PC-9 (cell line): Measurements from ENCODE around the gene HSPG2. TPM values are rescaled to one million over a fixed set of nuclear protein-coding genes. Genes with fewer than 3 reads are reported as not detected.
A peak's percentile ranks its signal among the peaks of the same experiment; 100 is the strongest.

Source experiments
- BruUV-seq: library from RNA; stranded (reverse); fragments of 400-500 nt; replicated peaks from 2 replicates; lab custom pipeline; 2021; lab: Mats Ljungman, UMichigan
- CTCF ChIA-PET: fragments of 300-600 bp; sonication (Branson Sonifier 250); formaldehyde crosslinking; loops from one replicate; lab custom pipeline; 2022; ENCODE audit warnings: antibody characterized with exemption; lab: Charles Lee
- POLR2A ChIA-PET: fragments of 300-600 bp; sonication (Branson Sonifier 250); formaldehyde crosslinking; loops from one replicate; lab custom pipeline; 2022; ENCODE audit warnings: antibody characterized with exemption; ENCODE audit not compliant: unreplicated experiment; lab: Charles Lee
- DNase-seq, 2 experiments: peaks; one replicate each; pipeline versions ENCODE4 v3.0.0 to v3.0.0-alpha.2; 2015 to 2022; ENCODE audit warnings: mixed read lengths in 1 of 2
- H2AFZ ChIP-seq: fragments of 200-600 bp; sonication (generic); 2 replicates; pipeline ENCODE4 v1.8.1; 2017; ENCODE audit warnings: antibody characterized with exemption
- H3F3A ChIP-seq: fragments of 200-600 bp; sonication (generic); 2 replicates; pipeline ENCODE4 v1.8.1; 2017; ENCODE audit warnings: antibody characterized with exemption, mild to moderate bottlenecking, low read depth; ENCODE audit not compliant: insufficient read depth
- H3K27ac ChIP-seq: fragments of 200-600 bp; sonication (generic); 2 replicates; pipeline ENCODE4 v1.6.1; 2016; ENCODE audit warnings: mixed run types
- H3K27me3 ChIP-seq: fragments of 200-600 bp; sonication (generic); 2 replicates; pipeline ENCODE4 v1.6.1; 2016; ENCODE audit warnings: low read depth, mixed run types; ENCODE audit not compliant: insufficient read depth
- H3K36me3 ChIP-seq: fragments of 200-600 bp; sonication (generic); 2 replicates; pipeline ENCODE4 v1.6.1; 2016; ENCODE audit warnings: low read depth, mixed run types
- H3K4me1 ChIP-seq: fragments of 200-600 bp; sonication (generic); replicated peaks from 2 replicates; pipeline ENCODE4 v1.6.1; 2016; ENCODE audit warnings: mixed run types; ENCODE audit not compliant: insufficient read depth
- H3K4me2 ChIP-seq: fragments of 200-600 bp; sonication (generic); 2 replicates; pipeline ENCODE4 v1.6.1; 2017; ENCODE audit warnings: mixed run types
- H3K4me3 ChIP-seq: fragments of 200-600 bp; sonication (generic); 2 replicates; pipeline ENCODE4 v1.6.1; 2016; ENCODE audit warnings: mixed run types
- H3K79me2 ChIP-seq: fragments of 200-600 bp; sonication (generic); 2 replicates; pipeline ENCODE4 v1.6.1; 2017; ENCODE audit warnings: low read depth, mixed run types
- H3K9me2 ChIP-seq: fragments of 200-600 bp; sonication (generic); 2 replicates; pipeline ENCODE4 v1.8.1; 2017; ENCODE audit warnings: mild to moderate bottlenecking; ENCODE audit not compliant: insufficient read depth
- H3K9me3 ChIP-seq: fragments of 200-600 bp; sonication (generic); 2 replicates; pipeline ENCODE4 v1.8.1; 2016; ENCODE audit warnings: low read depth; ENCODE audit not compliant: insufficient read depth
- H4K20me1 ChIP-seq: fragments of 200-600 bp; sonication (generic); 2 replicates; pipeline ENCODE4 v1.8.1; 2017; ENCODE audit not compliant: insufficient read depth
- CTCF ChIP-seq: fragments of 200-600 bp; sonication (generic); conservative IDR thresholded peaks from 2 replicates; pipeline ENCODE4 v1.6.1; 2017; ENCODE audit warnings: mixed run types, antibody characterized with exemption, mild to moderate bottlenecking, moderate library complexity
- EZH2 ChIP-seq: fragments of 200-600 bp; sonication (generic); IDR thresholded peaks from 2 replicates; pipeline ENCODE4 v1.8.0; 2017; ENCODE audit warnings: antibody characterized with exemption, low read depth
- intact Hi-C: fragments of 100-400 bp; cut with micrococcal nuclease; formaldehyde crosslinking; loops from one replicate; pipeline ENCODE4 v1.10.0; 2022; ENCODE audit not compliant: unreplicated experiment
- total RNA-seq: library from RNA; stranded (reverse); gene quantifications from 2 replicates; pipeline ENCODE4 v1.2.3, GENCODE V29; 2021

The HSPG2 gene
- total RNA-seq, 1 experiment from 2014 or later: 126 TPM

GRCh38 chr1:21869620-21870121, 67.4 kb downstream of the HSPG2 start:
- Histone ChIP-seq H3K4me3 (no peak overlapping the region), H3K79me2 (no peaks in the 10 kb centered on the region), H3K27ac (no peak overlapping the region), H3K36me3 (no peaks in the 10 kb centered on the region), H3K4me1 (peaks cover 37% of the 10 kb centered on the region), H3K4me2 (peak overlapping the region; percentile 30), H3K9me2 (no peaks in the 10 kb centered on the region), H3F3A (peaks cover 17% of the 10 kb centered on the region), H3K9me3 (no peaks in the 10 kb centered on the region), H4K20me1 (no peaks in the 10 kb centered on the region), H3K27me3 (no peaks in the 10 kb centered on the region), H2AFZ (no peak overlapping the region)
- POLR2A ChIA-PET: no interaction called here
- intact Hi-C loops: loop anchor here (5.0 kb wide), 1 partner anchor 68 kb away; the partner anchor contains the start of gene HSPG2
- DNase-seq: peak; percentile 92 to 98
- BruUV-seq: no TSS peak
- CTCF ChIA-PET: no interaction called here
- TF ChIP-seq EZH2 (no peak), CTCF (no peak)

GRCh38 chr1:21868941-21869454, 68.1 kb downstream of the HSPG2 start:
- Histone ChIP-seq H3K79me2 (no peaks in the 10 kb centered on the region), H3K4me3 (no peak overlapping the region), H3K4me1 (peaks cover 37% of the 10 kb centered on the region), H4K20me1 (no peaks in the 10 kb centered on the region), H3K9me2 (no peaks in the 10 kb centered on the region), H3K27ac (no peak overlapping the region), H3F3A (peaks cover 17% of the 10 kb centered on the region), H3K4me2 (peak overlapping the region; percentile 30; the same call in 1 of the 2 replicates), H3K36me3 (no peaks in the 10 kb centered on the region), H3K27me3 (no peaks in the 10 kb centered on the region), H2AFZ (no peak overlapping the region), H3K9me3 (no peaks in the 10 kb centered on the region)
- POLR2A ChIA-PET: no interaction called here
- no TSS peak for BruUV-seq
- CTCF ChIA-PET: no interaction called here
- no peak for DNase-seq
- intact Hi-C loops: no loop called here
- TF ChIP-seq EZH2 (no peak), CTCF (no peak)

- POLR2A ChIA-PET: no interaction called here
- DNase-seq: no peak
- peaks cover 17% of the 10 kb centered on the region for H3F3A ChIP-seq
- no peak overlapping the region for H3K27ac ChIP-seq
- no peaks in the 10 kb centered on the region for H3K27me3 ChIP-seq
- H3K9me3 ChIP-seq: no peaks in the 10 kb centered on the region
- H3K4me1 ChIP-seq: peaks cover 37% of the 10 kb centered on the region
- intact Hi-C loops: no loop called here
- no peak overlapping the region for H3K4me3 ChIP-seq
- H3K4me2 ChIP-seq: no peak overlapping the region
- no peaks in the 10 kb centered on the region for H3K9me2 ChIP-seq
- H3K79me2 ChIP-seq: no peaks in the 10 kb centered on the region
- CTCF ChIA-PET: no interaction called here
- no peak for TF ChIP-seq EZH2
- no peak for TF ChIP-seq CTCF
- H3K36me3 ChIP-seq: no peaks in the 10 kb centered on the region
- no peak overlapping the region for H2AFZ ChIP-seq
- BruUV-seq: no TSS peak
- H4K20me1 ChIP-seq: no peaks in the 10 kb centered on the region
Observed at GRCh38 chr1:21868482-21868881, 68.6 kb downstream of the HSPG2 start.
